H1 (cell line): ENCODE data around the gene USP35. TPM values are rescaled to one million over a fixed set of nuclear protein-coding genes. Genes with fewer than 3 reads are reported as not detected.

ENCODE experiments used
- EGR1 ChIP-seq: IDR thresholded peaks from 2 replicates; pipeline ENCODE4 v1.6.1; 2011; ENCODE audit warnings: low read depth, low read length, borderline replicate concordance
- MAFK ChIP-seq: IDR thresholded peaks from 2 replicates; pipeline ENCODE4 v1.6.1; 2012; ENCODE audit warnings: low read depth, mild to moderate bottlenecking, improper control_type of control experiment, low read length
- SRF ChIP-seq: IDR thresholded peaks from 2 replicates; pipeline ENCODE4 v1.6.1; 2011; ENCODE audit warnings: mild to moderate bottlenecking, low read depth, low read length, moderate library complexity
- polyA plus RNA-seq, 7 experiments: library from polyadenylated mRNA; depleted of rRNA in 3 of 7; stranded (reverse) in 5 of 7; unstranded in 2 of 7; fragments of >200 nt in 5 of 7; fragments of 200-250 nt in 2 of 7; gene quantifications; 1 replicate in 5 of 7; 2 replicates in 1 of 7; 4 replicates in 1 of 7; pipeline versions ENCODE4 v1.2.1 to v1.2.3, GENCODE V29; 2011 to 2013; ENCODE audit warnings: missing spikeins in 2 of 7, mixed read lengths in 2 of 7
- total RNA-seq: library from RNA; stranded (reverse); fragmentation: NEBNext Ultra II Directional; extraction: Animal tissue kit (Norgen Biotek cat#: 25700); gene quantifications from 2 replicates; pipeline ENCODE4 v1.2.1, GENCODE V29; 2021

Gene USP35
- total and polyA plus RNA-seq, 2 of the 8 experiments (the other 6 are each of a cell fraction or from before 2014, with no cell fraction given): 4.6 to 6.8 TPM

DNA sequence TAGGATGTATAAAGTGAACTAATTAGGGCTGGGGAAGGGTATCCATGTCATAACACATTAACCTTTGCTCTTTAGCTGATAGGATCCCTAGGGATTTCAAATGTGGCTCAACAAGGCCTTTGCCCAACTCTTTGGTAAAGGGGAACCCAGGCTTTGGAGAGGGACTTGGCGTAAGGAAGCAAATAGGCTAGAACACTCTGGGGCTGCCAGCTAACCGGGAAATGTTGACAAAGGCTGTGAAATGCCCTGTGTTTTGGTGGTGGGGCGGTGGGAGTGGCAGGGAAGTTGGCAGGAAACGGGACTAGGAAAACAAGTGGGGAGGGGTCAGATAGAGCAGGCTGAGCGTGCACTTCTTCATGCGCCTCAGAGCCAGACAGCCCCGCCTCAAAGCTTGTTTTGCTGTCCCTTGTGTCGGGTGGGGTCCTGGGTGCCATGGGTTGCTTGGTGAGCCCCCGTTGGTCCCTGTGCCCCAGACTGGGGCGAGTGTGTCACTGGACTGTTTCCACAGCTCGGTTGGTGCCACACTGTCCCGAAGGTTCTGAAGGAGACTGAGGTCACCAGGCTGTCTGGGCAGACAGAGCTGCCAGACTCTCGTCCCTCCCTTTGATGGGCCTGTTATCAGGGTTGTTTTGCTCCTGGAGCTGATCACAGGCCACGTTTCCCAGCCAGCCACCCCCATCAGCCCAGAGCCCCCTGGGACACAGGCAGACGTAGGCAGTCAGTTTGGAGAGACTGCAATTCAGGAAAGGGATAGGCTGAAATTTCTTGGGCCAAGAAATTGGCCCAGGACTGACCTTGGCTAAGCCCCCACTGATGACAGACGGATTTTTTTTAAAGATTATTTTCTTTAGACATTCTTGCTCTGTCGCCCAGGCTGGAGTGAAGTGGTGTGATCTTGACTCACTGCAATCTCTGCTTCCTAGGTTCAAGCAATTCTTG is 19.9 kb upstream of the USP35 start (continued):
- TF ChIP-seq MAFK: no peak
- TF ChIP-seq SRF: no peak
- no peak for TF ChIP-seq EGR1
